RWPE2 (cell line): ENCODE data around the gene CNOT4.

Experiments used
- ATAC-seq: fragments of 200-7000 bp; cut with Tn5 transposase; 3 replicates; pipeline ENCODE4 v1.9.1; 2021; ENCODE audit warnings: low read depth
- DNase-seq: peaks from one replicate; pipeline ENCODE4 v3.0.0-alpha.2; 2020; ENCODE audit warnings: low spot score
- H3K27ac ChIP-seq: fragments of 450-650 bp; 2 replicates; pipeline ENCODE4 v1.5.1; 2017; ENCODE audit warnings: mild to moderate bottlenecking; ENCODE audit not compliant: poor library complexity, severe bottlenecking
- H3K27me3 ChIP-seq: fragments of 250-450 bp; sonication (Bioruptor Pico); 2 replicates; pipeline ENCODE4 v1.5.1; 2021; ENCODE audit warnings: mild to moderate bottlenecking, moderate library complexity; ENCODE audit not compliant: insufficient read depth, poor library complexity, severe bottlenecking
- H3K36me3 ChIP-seq: fragments of 250-450 bp; sonication (Bioruptor Pico); 2 replicates; pipeline ENCODE4 v1.5.1; 2020; ENCODE audit warnings: low read depth, mild to moderate bottlenecking, moderate library complexity
- H3K4me1 ChIP-seq: fragments of 250-450 bp; sonication (Bioruptor Pico); 2 replicates; pipeline ENCODE4 v1.5.1; 2021; ENCODE audit warnings: mild to moderate bottlenecking, moderate library complexity; ENCODE audit not compliant: insufficient read depth, poor library complexity, severe bottlenecking
- H3K4me3 ChIP-seq: fragments of 250-450 bp; sonication (Bioruptor Pico); 2 replicates; pipeline ENCODE4 v1.5.1; 2021; ENCODE audit warnings: mild to moderate bottlenecking, moderate library complexity; ENCODE audit not compliant: severe bottlenecking
- H3K9me3 ChIP-seq: fragments of 250-450 bp; sonication (Bioruptor Pico); 2 replicates; pipeline ENCODE4 v1.5.1; 2021; ENCODE audit warnings: mild to moderate bottlenecking, moderate library complexity; ENCODE audit not compliant: severe bottlenecking
- CTCF ChIP-seq: fragments of 450-650 bp; IDR thresholded peaks from one replicate; pipeline ENCODE4 v1.5.1; 2017; ENCODE audit warnings: mild to moderate bottlenecking, moderate library complexity; ENCODE audit not compliant: poor library complexity, severe bottlenecking

CNOT4 gene

GRCh38 chr7:135380351-135380750, 129.6 kb downstream of the CNOT4 start:
- DNase-seq (no peak), ATAC-seq (no peak)
- Histone ChIP-seq H3K9me3 (no peaks in the 10 kb centered on the region), H3K4me3 (no peak overlapping the region), H3K27me3 (no peaks in the 10 kb centered on the region), H3K4me1 (no peaks in the 10 kb centered on the region), H3K27ac (no peak overlapping the region), H3K36me3 (peaks cover 8% of the 10 kb centered on the region)
- no peak for TF ChIP-seq CTCF

DNA sequence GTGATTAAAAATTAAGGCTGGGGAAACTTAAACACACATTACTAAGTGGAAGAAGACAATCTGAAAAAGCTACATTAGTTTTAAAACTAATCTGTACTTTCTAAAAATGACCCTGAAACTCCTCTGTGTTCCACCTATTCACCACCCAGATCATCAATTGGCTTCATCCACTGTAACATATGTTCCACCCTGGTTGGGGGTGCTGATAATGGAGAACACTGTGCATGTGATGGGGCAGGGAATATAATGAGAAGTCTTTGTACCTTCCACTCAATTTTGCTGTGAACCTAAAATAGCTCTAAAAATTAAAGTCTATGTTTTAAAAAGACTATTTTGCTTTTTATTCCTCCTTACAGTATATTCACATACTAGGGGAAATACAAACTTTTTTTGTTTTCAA, 132.7 kb downstream of the CNOT4 start:
- ATAC-seq, result no peak
- no peaks in the 10 kb centered on the region for H3K27me3 ChIP-seq
- no peak for TF ChIP-seq CTCF

DNA sequence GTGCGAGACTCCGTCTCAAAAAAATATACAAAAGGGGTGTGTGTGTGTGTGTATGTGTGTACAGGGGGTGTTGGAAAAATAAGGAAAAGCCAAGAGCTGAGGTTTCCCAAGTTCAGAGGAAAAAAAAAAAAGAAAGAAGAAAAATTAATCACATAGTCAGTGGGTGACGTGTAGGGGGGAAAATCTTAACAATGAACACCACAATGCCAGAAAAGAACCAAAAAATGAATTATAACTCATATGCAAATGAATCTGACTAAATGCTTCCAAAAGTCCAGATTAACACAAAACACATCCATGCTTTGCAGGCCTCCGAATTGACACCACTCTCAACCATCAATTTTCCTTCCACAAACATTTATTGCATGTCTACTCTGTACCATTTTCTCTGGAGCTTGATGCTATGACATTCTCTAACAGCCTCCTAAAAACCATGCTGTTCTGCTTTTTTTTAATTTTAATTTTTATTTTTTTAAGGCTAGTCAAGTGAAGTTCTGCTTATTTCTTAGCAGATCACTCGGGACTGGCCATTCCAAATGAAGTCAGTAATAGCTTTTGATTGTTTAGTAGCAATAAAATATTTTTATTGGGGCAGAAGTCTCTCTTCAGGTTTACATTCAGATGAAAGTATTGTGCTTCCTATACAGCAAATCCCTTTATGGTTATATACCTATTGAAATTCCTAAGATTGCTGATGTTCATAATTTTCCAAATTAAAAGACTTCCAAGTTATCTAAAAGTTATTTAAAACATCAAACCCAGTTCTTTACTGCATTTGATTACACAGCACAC, 133.8 kb downstream of the CNOT4 start:
- H3K4me1 ChIP-seq, result no peaks in the 10 kb centered on the region
- DNase-seq (no peak), ATAC-seq (no peak)
- TF ChIP-seq CTCF, result no peak
- no peak overlapping the region for H3K4me3 ChIP-seq
- H3K36me3 ChIP-seq, result peaks cover 12% of the 10 kb centered on the region
- no peak overlapping the region for H3K27ac ChIP-seq
- no peaks in the 10 kb centered on the region for H3K27me3 ChIP-seq
- no peaks in the 10 kb centered on the region for H3K9me3 ChIP-seq

More for the DNA sequence above, 132.7 kb downstream of the CNOT4 start:
- Histone ChIP-seq H3K9me3 (no peaks in the 10 kb centered on the region), H3K4me3 (no peak overlapping the region), H3K4me1 (no peaks in the 10 kb centered on the region), H3K27ac (no peak overlapping the region), H3K36me3 (peaks cover 12% of the 10 kb centered on the region)
- DNase-seq, result no peak

DNA sequence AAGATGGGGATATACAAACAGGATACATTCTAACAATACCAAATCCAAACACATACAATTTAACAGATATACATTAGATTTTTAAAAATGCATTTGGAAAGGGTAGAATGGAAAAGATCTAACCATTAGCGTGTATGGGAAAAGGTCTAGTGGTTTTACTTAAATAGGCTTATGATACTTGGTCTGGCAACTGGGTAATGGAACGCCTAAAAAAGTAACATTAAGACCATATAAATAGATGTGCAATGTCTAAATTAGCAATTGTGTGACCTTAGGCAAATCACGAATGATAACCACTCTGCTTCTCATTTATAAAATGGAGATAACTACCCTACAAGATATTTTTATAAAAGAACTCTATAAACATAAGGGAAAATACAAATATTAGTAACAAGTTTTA, 135.2 kb downstream of the CNOT4 start:
- H3K36me3 ChIP-seq, result peaks cover 12% of the 10 kb centered on the region
- no peak overlapping the region for H3K27ac ChIP-seq
- no peak overlapping the region for H3K4me3 ChIP-seq
- H3K4me1 ChIP-seq, result no peaks in the 10 kb centered on the region
- no peak for DNase-seq
- no peaks in the 10 kb centered on the region for H3K27me3 ChIP-seq
- TF ChIP-seq CTCF, result no peak
- ATAC-seq, result no peak
- H3K9me3 ChIP-seq, result no peaks in the 10 kb centered on the region

DNA sequence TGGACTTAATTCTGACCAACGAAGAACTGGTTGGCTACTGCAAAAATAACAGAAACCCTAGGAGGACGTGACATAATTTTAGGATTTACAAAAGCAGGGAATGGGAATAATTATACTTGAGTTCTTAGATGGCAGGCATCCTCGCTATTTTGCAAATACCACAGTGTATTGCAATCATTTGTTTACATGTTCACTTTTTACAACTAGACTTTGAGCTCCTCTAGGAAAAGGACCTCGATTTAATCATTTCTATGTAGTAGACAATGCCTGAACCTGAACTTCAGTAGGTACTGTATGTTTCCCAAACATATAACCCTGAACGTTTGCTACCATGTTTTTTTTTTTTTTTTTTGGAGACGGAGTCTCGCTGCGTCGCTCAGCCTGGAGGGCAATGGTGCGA, 137.7 kb downstream of the CNOT4 start:
- DNase-seq, result no peak
- TF ChIP-seq CTCF, result no peak
- ATAC-seq, result no peak

More for the DNA sequence above, 137.7 kb downstream of the CNOT4 start:
- Histone ChIP-seq H3K27ac (no peak overlapping the region), H3K9me3 (no peaks in the 10 kb centered on the region), H3K36me3 (peaks cover 12% of the 10 kb centered on the region), H3K27me3 (no peaks in the 10 kb centered on the region), H3K4me1 (peaks cover 2% of the 10 kb centered on the region), H3K4me3 (no peak overlapping the region)
